Mucosa of descending colon (tissue), 3 donors: ENCODE measurements around the gene NT5DC1. TPM values are rescaled to one million over a fixed set of nuclear protein-coding genes. Genes with fewer than 3 reads are reported as not detected.

Experiments used
- ATAC-seq: fragments of 200-7000 bp; cut with Tn5 transposase; one replicate; pipeline ENCODE4 v1.9.1; 2020; ENCODE audit warnings: mild to moderate bottlenecking, moderate library complexity
- DNase-seq, 3 donors: peaks; one replicate each; pipeline ENCODE4 v3.0.0-alpha.2; 2020
- H3K36me3 ChIP-seq: fragments of 200-600 bp; one replicate; pipeline ENCODE4 v1.8.0; 2021; ENCODE audit warnings: low read depth, mild to moderate bottlenecking
- H3K4me1 ChIP-seq: fragments of 200-600 bp; one replicate; pipeline ENCODE4 v1.8.0; 2021; ENCODE audit warnings: low read depth, mild to moderate bottlenecking
- H3K4me3 ChIP-seq: fragments of 200-600 bp; one replicate; pipeline ENCODE4 v1.8.0; 2021; ENCODE audit warnings: mild to moderate bottlenecking
- H3K9me3 ChIP-seq: fragments of 200-600 bp; one replicate; pipeline ENCODE4 v1.8.0; 2021; ENCODE audit warnings: mild to moderate bottlenecking
- CTCF ChIP-seq: fragments of 200-600 bp; IDR thresholded peaks from one replicate; pipeline ENCODE4 v1.8.0; 2022; ENCODE audit warnings: antibody characterized with exemption, mild to moderate bottlenecking
- intact Hi-C, 2 donors: fragments of 100-400 bp; cut with DNase I in 1 of 2; cut with micrococcal nuclease in 1 of 2; formaldehyde crosslinking; loops; one replicate each; pipeline versions ENCODE4 v1.11.0 to v1.11.1; 2022; cut with DNase I, micrococcal nuclease
- total RNA-seq, 3 donors: library from RNA; stranded (reverse); fragmentation: NEBNext Ultra II Directional in 2 of 3; extraction: Animal tissue kit (Norgen Biotek cat#: 25700) in 2 of 3; gene quantifications; one replicate each; pipeline versions ENCODE4 v1.2.1 to v1.2.4, GENCODE V29; 2021 to 2023
- donor health status: DM: no; HTN: no; CAD: no; lungs with moderate emphysema.
- donor health status: DM: no; HTN: no; CAD: no.
- donor health status: DM: no; HTN: yes; CAD: no.

Gene NT5DC1
- total RNA-seq, 3 donors from 2014 or later, result 32.6 to 49.6 (median 43.2) TPM

- DNase-seq (no peak), ATAC-seq (no peak)
- Histone ChIP-seq H3K9me3 (no peaks in the 10 kb centered on the region), H3K4me3 (no peak overlapping the region), H3K4me1 (no peaks in the 10 kb centered on the region), H3K36me3 (no peaks in the 10 kb centered on the region)
- intact Hi-C loops, result no loop called here
- no peak for TF ChIP-seq CTCF
Measured at GRCh38 chr6:116215414-116215813, 114.8 kb downstream of the NT5DC1 start.

DNA sequence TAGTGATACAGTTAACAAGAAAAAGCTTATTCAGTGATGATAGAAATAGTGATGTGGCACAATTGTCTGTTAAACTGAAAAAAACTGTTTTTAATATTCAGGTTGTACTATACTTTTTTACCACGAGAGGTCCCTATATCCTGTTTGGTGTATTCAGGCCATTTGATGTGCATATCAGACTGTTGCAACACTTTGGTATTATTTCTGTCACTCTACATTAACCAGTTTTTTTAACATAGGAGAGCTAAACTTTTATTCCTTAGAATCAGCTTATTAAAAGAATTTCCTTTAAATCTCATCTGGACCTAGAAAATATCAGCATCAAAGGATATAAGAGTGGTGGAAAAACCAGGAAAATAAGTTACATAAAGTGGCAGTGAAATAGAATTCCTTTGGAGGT lies 116.4 kb downstream of the NT5DC1 start:
- Histone ChIP-seq H3K9me3 (no peaks in the 10 kb centered on the region), H3K4me3 (no peak overlapping the region), H3K36me3 (no peaks in the 10 kb centered on the region), H3K4me1 (no peaks in the 10 kb centered on the region)
- TF ChIP-seq CTCF, result peak; percentile 20
- DNase-seq (no peak), ATAC-seq (peak; percentile 51)
- intact Hi-C loops, result no loop called here

GRCh38 chr6:116218172-116218633 lies 117.5 kb downstream of the NT5DC1 start:
- ATAC-seq, result no peak
- Histone ChIP-seq H3K4me3 (no peak overlapping the region), H3K4me1 (no peaks in the 10 kb centered on the region), H3K36me3 (no peaks in the 10 kb centered on the region), H3K9me3 (no peaks in the 10 kb centered on the region)
- TF ChIP-seq CTCF, result no peak
- no peak for DNase-seq
- intact Hi-C loops, result no loop called here

DNA sequence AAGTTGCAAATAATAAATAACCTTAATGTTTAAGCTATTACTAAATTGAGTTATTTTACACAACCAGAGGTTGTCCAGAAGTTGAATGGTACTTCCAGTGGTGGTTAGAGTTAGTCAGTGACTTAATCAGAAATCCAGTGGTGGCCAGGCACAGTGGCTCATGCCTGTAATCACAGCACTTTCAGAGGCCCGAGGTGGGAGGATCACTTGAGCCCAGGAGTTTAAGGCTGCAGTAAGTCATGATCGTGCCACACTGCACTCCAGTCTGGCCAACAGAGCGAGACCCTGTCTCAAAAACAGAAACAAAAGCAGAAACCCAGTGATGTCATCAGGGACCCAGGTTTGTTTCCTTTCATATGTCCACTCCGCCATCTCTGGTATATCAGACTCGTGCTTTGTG lies 118.2 kb downstream of the NT5DC1 start:
- no peaks in the 10 kb centered on the region for H3K9me3 ChIP-seq
- H3K4me1 ChIP-seq, result no peaks in the 10 kb centered on the region
- intact Hi-C loops, result no loop called here
- no peak for ATAC-seq
- DNase-seq, result no peak
- no peaks in the 10 kb centered on the region for H3K36me3 ChIP-seq
- H3K4me3 ChIP-seq, result no peak overlapping the region
- TF ChIP-seq CTCF, result no peak

DNA sequence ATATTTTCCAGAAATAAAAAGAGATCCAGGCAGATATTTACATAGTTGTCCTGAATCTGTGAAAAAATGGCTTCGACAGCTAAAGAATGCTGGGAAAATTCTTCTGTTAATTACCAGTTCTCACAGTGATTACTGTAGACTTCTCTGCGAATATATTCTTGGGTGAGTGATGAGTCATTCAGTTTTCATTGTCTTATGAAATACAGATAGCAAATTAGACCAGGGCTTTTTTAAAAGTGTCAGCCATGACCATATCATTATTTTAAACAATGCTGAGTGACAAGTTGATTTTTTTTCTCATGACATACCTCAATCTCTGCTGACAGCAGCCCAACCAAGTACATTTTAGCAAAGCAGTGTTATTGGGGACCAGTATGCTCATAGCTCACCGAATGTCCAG lies 120.4 kb downstream of the NT5DC1 start:
- intact Hi-C loops, result no loop called here
- TF ChIP-seq CTCF, result no peak
- Histone ChIP-seq H3K36me3 (no peaks in the 10 kb centered on the region), H3K4me1 (no peaks in the 10 kb centered on the region), H3K9me3 (no peaks in the 10 kb centered on the region), H3K4me3 (no peak overlapping the region)
- ATAC-seq (no peak), DNase-seq (no peak)

- H3K9me3 ChIP-seq, result no peaks in the 10 kb centered on the region
- TF ChIP-seq CTCF, result no peak
- ATAC-seq (no peak), DNase-seq (no peak)
- H3K4me1 ChIP-seq, result no peaks in the 10 kb centered on the region
- H3K4me3 ChIP-seq, result no peak overlapping the region
- H3K36me3 ChIP-seq, result no peaks in the 10 kb centered on the region
- intact Hi-C loops, result no loop called here
Measured at GRCh38 chr6:116221911-116222310, 121.3 kb downstream of the NT5DC1 start.
